Fibroblast of lung (primary cell): ENCODE data around the gene INTS7. TPM values are rescaled to one million over a fixed set of nuclear protein-coding genes. Genes with fewer than 3 reads are reported as not detected.

Experiments used
- DNase-seq, 2 donors: peaks; one replicate each; pipeline versions ENCODE4 v3.0.0 to v3.0.0-alpha.2; 2010; ENCODE audit warnings: low read depth in 2 of 2
- H2AFZ ChIP-seq: 2 replicates; pipeline ENCODE4 v1.5.1; 2012; ENCODE audit warnings: low read length, control low read depth, inconsistent platforms
- H3K27ac ChIP-seq: 2 replicates; pipeline ENCODE4 v1.5.1; 2011; ENCODE audit warnings: low read length, control low read depth; ENCODE audit not compliant: insufficient read depth
- H3K27me3 ChIP-seq: 2 replicates; pipeline ENCODE4 v1.5.1; 2011; ENCODE audit warnings: mild to moderate bottlenecking, low read length; ENCODE audit not compliant: control insufficient read depth, insufficient read depth
- H3K36me3 ChIP-seq: 2 replicates; pipeline ENCODE4 v1.5.1; 2011; ENCODE audit warnings: low read length; ENCODE audit not compliant: control insufficient read depth, insufficient read depth
- H3K4me1 ChIP-seq: 2 replicates; pipeline ENCODE4 v1.5.1; 2011; ENCODE audit warnings: low read length; ENCODE audit not compliant: control insufficient read depth, insufficient read depth; ENCODE audit errors: extremely low read depth
- H3K4me2 ChIP-seq: 2 replicates; pipeline ENCODE4 v1.5.1; 2011; ENCODE audit warnings: low read length, control low read depth; ENCODE audit not compliant: insufficient read depth; ENCODE audit errors: extremely low read depth
- H3K4me3 ChIP-seq, 4 experiments: fragments of 200-600 bp in 1 of 4; sonication (generic) in 1 of 4; replicated peaks in 1 of 4; 2 replicates each; pipeline ENCODE4 v1.5.1; 2011 to 2016; ENCODE audit warnings: low read length in 4 of 4, low read depth in 3 of 4, mild to moderate bottlenecking in 3 of 4, control low read depth in 2 of 4, inconsistent platforms in 1 of 4, mixed read lengths in 1 of 4; ENCODE audit not compliant: insufficient read depth in 1 of 4; ENCODE audit errors: control extremely low read depth in 1 of 4
- H3K79me2 ChIP-seq: 2 replicates; pipeline ENCODE4 v1.5.1; 2012; ENCODE audit warnings: mild to moderate bottlenecking, low read length, inconsistent platforms; ENCODE audit not compliant: control insufficient read depth, insufficient read depth
- H3K9ac ChIP-seq: 2 replicates; pipeline ENCODE4 v1.5.1; 2011; ENCODE audit warnings: mild to moderate bottlenecking, low read length, control low read depth; ENCODE audit not compliant: insufficient read depth
- H3K9me3 ChIP-seq: 2 replicates; pipeline ENCODE4 v1.5.1; 2012; ENCODE audit warnings: low read depth, low read length; ENCODE audit not compliant: control insufficient read depth, insufficient read depth
- H4K20me1 ChIP-seq: 2 replicates; pipeline ENCODE4 v1.5.1; 2011; ENCODE audit warnings: low read length; ENCODE audit not compliant: control insufficient read depth, insufficient read depth; ENCODE audit errors: extremely low read depth
- CTCF ChIP-seq, 2 donors: IDR thresholded peaks in 1 of 2; conservative IDR thresholded peaks in 1 of 2; 1 replicate in 1 of 2; 2 replicates in 1 of 2; pipeline ENCODE4 v1.5.1; 2011 to 2012; ENCODE audit warnings: low read length in 2 of 2, control low read depth in 1 of 2, inconsistent platforms in 1 of 2, low read depth in 1 of 2, mild to moderate bottlenecking in 1 of 2
- EZH2 ChIP-seq: IDR thresholded peaks from 2 replicates; pipeline ENCODE4 v1.5.1; 2012; ENCODE audit warnings: low read length, control low read depth, mild to moderate bottlenecking; ENCODE audit errors: missing control alignments
- polyA plus RNA-seq, 2 donors: library from polyadenylated mRNA; depleted of rRNA in 1 of 2; stranded (reverse) in 1 of 2; unstranded in 1 of 2; fragments of >200 nt; gene quantifications; 2 replicates each; pipeline ENCODE4 v1.2.1, GENCODE V29; 2011 to 2012; ENCODE audit warnings: missing spikeins in 1 of 2
- total RNA-seq: library from RNA; depleted of rRNA; stranded (reverse); fragments of >200 nt; gene quantifications from 2 replicates; pipeline ENCODE4 v1.2.1, GENCODE V29; 2014

Gene INTS7
- total and polyA plus RNA-seq, 2 donors (not counting 1 experiment from before 2014, with no cell fraction given): 20.6 to 23.7 TPM

GRCh38 chr1:211973541-211973940 is 61.8 kb downstream of the INTS7 start:
- no peak for TF ChIP-seq CTCF (conservative IDR thresholded peaks at IDR 0.05 in 1 of 2, IDR thresholded peaks at IDR 0.05 in 1 of 2; ENCODE audit: low read depth in 1 of 2, low read length in 2 of 2)
- no peak for TF ChIP-seq EZH2
- no peaks in the 10 kb centered on the region for H4K20me1 ChIP-seq
- DNase-seq: no peak

GRCh38 chr1:211968200-211968834 is 67.0 kb downstream of the INTS7 start:
- H3K36me3 ChIP-seq: no peaks in the 10 kb centered on the region
- no peak for TF ChIP-seq EZH2
- TF ChIP-seq CTCF (conservative IDR thresholded peaks at IDR 0.05 in 1 of 2, IDR thresholded peaks at IDR 0.05 in 1 of 2; ENCODE audit: low read depth in 1 of 2, low read length in 2 of 2): no peak
- no peaks in the 10 kb centered on the region for H3K27me3 ChIP-seq
- no peaks in the 10 kb centered on the region for H3K4me1 ChIP-seq
- no peak overlapping the region for H3K4me3 ChIP-seq
- no peak for DNase-seq
- no peaks in the 10 kb centered on the region for H3K79me2 ChIP-seq
- no peak overlapping the region for H3K27ac ChIP-seq
- H3K9me3 ChIP-seq: no peaks in the 10 kb centered on the region
- H3K9ac ChIP-seq: no peak overlapping the region
- no peak overlapping the region for H3K4me2 ChIP-seq
- H4K20me1 ChIP-seq: no peaks in the 10 kb centered on the region
- H2AFZ ChIP-seq: no peak overlapping the region

More at GRCh38 chr1:211973541-211973940, 61.8 kb downstream of the INTS7 start:
- H3K27ac ChIP-seq: no peak overlapping the region
- no peak overlapping the region for H3K9ac ChIP-seq
- no peak overlapping the region for H2AFZ ChIP-seq
- H3K36me3 ChIP-seq: no peaks in the 10 kb centered on the region
- H3K9me3 ChIP-seq: no peaks in the 10 kb centered on the region
- no peaks in the 10 kb centered on the region for H3K79me2 ChIP-seq
- H3K4me2 ChIP-seq: no peak overlapping the region
- no peaks in the 10 kb centered on the region for H3K27me3 ChIP-seq
- H3K4me3 ChIP-seq: no peak overlapping the region
- no peaks in the 10 kb centered on the region for H3K4me1 ChIP-seq

DNA sequence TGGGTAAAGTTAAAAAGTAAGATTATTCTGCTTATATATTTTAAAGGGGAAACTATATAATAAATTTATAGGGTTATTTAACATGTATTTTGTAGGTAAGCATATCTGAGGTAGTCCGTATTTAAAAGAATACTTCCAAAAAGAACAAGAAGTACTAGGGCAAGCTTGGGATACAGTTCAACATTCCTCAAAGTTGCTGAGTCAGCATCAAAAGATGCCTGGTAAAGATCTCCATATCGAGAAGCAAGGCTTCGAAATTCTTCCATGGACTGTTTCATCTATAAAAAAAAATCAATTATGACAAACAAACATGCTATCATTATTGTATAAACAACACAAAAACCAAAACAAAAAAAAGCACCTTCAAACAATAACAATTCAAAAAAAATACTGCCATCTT is 67.7 kb downstream of the INTS7 start:
- no peaks in the 10 kb centered on the region for H3K27me3 ChIP-seq
- H3K79me2 ChIP-seq: no peaks in the 10 kb centered on the region
- no peak overlapping the region for H3K4me3 ChIP-seq
- H4K20me1 ChIP-seq: no peaks in the 10 kb centered on the region
- H3K4me1 ChIP-seq: no peaks in the 10 kb centered on the region
- no peak overlapping the region for H2AFZ ChIP-seq
- no peaks in the 10 kb centered on the region for H3K9me3 ChIP-seq
- H3K27ac ChIP-seq: no peak overlapping the region
- H3K9ac ChIP-seq: no peak overlapping the region
- DNase-seq: no peak
- no peak for TF ChIP-seq EZH2
- TF ChIP-seq CTCF (conservative IDR thresholded peaks at IDR 0.05 in 1 of 2, IDR thresholded peaks at IDR 0.05 in 1 of 2; ENCODE audit: low read depth in 1 of 2, low read length in 2 of 2): no peak
- H3K4me2 ChIP-seq: no peak overlapping the region
- no peaks in the 10 kb centered on the region for H3K36me3 ChIP-seq
